H4 (cell line): Measurements from ENCODE around the gene SHISAL2A. TPM values are rescaled to one million over a fixed set of nuclear protein-coding genes. Genes with fewer than 3 reads are reported as not detected.

Experiments used
- DNase-seq: peaks from one replicate; pipeline ENCODE4 v3.0.0-alpha.2; 2015; ENCODE audit warnings: low spot score
- total RNA-seq: library from RNA; depleted of rRNA; stranded (reverse); fragments of >200 nt; shearing (Covaris generic); gene quantifications from 2 replicates; pipeline ENCODE4 v1.2.3, GENCODE V29; 2014; rRNA removed

SHISAL2A gene
- total RNA-seq, result not detected in 2 replicates

DNA sequence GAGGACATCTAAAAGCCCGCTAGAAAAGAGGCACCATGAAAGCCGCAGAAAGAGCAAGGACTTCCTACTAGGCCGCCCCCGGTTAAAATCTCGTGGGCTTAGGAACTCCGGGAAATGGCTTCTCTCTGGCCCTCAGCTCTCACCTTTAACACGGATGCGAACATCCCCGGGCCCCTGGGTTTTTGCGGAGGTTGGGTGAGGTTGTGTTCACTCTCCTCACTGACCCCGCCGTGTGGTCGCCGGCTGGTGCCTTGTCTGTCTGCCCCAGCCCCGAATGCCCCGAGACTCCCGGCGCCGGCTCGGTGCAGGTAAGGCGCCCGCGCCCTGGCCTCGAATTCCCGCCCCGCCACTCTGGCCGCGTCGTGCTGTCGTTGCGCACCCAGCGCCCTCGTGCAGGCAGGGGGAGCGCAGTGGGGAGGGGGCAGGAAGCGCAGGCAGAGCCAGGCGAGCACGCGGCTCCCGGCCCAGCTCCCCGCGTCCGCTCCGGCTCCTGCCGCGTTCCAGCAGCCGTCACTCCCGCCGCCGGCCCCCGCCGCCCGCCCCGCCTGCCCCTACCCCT lies at the start of gene SHISAL2A:
TSS of gene SHISAL2A (plus strand) at position 437 of the 559 bp plus-strand sequence. CDS start 326 bp downstream, outside the sequence.
- DNase-seq, result no peak

DNA sequence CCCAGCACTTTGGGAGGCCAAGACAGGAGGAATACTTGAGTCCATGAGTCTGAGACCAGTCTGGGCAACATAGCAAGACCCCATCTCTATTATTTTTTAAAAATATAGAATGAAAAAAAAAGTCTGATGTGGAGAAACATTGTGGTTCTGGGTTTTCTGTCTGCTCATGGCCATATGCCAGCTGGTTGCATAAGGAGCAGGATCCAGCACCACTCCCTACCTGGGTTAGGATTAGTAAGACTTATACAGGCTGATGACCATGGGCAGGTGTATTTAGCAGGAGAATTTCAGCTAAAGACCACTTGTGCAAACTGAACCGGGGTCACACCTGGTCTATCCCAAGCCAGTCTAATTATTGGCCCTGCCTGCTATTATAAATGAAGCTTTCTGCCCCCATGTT lies 47.5 kb upstream of the SHISAL2A start:
- no peak for DNase-seq

DNA sequence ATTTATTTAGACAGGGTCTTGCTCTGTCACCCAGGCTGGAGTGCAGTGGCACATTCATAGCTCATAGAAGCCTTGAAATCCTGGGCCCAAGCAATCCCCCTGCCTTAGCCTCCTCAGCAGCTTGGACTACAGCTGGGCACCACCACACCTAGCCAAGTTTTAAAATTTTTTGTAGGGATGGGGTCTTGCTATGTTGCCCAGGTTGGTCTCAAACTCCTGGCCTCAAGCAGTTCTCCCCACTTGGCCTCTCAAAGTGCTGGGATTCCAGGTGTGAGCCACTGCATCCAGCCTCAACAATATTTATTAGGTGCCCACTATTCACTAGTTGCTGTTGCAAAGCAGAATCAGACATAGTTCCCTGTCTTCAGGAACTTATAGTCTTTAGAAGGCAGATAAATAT lies 44.9 kb upstream of the SHISAL2A start:
- DNase-seq, result no peak

DNA sequence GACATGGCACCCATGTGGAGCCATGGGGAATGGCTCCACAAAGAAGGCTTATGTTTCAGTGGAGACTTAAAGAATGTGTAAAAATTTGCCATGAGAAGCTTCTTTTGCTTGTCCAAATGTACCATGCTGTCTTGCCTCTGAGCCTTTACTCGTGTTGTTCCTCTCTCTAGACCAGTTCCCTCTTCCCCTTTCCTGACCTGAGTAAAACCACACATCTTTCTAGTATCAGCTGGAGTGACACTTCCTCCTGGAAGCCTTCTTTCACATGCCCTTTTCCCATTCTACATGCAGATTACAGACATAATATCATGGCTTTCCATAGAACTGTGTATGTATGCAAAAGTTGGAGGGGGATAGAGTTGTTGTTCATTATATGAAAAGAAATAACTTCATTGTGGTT lies 44.4 kb upstream of the SHISAL2A start:
- DNase-seq, result no peak

DNA sequence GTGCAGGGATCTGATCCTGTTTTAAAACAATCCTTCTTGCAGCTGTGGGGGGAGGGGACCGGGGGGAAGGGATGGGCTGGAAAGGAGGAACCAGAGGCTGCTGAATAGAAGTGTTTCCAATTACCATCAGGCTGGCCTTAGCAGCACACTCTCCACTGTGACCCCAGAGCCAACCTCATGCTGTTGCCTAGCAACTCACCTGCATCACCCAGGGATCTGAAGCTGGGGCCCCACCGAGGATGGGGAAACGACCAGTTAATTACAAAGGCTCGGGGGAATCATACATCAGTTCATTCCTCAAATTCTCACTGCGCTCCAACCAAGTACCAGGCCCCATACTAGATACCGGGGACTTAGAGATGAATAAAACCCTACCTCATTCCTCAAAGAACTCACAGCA lies 42.7 kb upstream of the SHISAL2A start:
- no peak for DNase-seq

DNA sequence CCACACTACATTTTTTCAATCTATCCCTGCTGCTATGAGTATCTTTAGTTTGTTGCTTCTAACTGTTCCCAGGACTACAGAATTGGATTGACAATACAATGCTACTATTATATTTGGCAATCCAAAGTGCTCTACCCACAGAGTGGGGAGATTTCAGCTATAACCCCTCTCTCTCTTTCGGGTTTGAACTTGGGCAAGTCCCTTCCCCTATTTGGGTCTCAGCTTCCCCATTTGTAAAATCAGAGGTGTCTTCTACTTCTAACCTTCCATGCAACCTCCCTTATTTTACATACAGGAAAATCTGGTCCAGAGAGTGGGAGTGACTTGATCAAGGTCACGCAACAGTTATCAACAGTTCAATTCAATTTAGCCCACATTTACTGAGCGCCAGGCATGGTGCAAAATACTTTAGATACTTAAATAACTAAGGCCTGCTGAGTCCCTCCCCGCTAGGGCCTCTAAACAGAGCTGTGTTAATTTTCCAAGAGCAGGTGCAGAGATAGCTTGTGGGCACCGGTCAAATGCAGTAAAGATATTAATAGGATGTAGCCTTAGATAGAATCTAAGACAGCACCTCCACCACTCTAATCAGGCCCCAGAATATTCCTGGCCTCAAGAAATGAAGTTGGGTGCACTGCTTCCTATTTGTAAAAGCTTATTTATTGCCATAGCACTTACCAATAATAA lies 40.2 kb upstream of the SHISAL2A start:
- DNase-seq, result no peak

DNA sequence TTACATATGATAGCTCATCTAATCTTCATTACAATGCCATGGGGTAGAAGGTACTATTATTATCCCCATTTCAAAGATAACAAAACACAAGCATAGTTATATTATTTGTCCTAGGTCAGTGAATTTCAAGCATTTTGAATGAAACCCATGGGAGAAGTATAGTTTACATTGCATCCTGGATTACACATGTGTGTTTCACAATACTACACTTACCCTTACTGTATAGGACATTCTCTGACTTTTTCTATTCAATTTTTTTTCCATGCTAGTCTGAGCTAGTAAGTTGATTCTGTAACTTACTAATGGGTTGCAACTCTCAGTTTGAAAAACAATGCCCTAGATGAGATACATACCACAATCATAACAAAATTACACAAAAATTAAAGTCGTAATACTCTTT lies 39.5 kb upstream of the SHISAL2A start:
- DNase-seq, result no peak

DNA sequence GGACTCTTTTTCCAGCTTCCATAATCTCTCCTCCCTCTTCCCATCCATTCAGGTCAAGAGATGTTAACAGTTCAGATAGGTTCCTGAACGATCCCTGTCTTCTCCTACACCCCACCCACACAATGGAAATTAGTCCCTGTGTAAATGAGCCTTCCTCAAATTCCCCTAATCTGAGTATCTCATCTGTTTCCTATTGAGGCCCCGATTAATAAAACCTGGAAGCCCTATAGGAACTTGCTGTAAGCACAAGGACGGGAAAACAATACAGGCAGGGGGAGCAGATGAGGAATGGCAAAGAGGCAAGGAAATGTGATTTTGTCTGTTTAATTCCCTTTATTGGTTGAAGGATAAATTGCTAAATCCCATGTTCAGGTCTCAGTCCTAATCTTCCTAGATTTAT lies 37.9 kb upstream of the SHISAL2A start:
- no peak for DNase-seq

DNA sequence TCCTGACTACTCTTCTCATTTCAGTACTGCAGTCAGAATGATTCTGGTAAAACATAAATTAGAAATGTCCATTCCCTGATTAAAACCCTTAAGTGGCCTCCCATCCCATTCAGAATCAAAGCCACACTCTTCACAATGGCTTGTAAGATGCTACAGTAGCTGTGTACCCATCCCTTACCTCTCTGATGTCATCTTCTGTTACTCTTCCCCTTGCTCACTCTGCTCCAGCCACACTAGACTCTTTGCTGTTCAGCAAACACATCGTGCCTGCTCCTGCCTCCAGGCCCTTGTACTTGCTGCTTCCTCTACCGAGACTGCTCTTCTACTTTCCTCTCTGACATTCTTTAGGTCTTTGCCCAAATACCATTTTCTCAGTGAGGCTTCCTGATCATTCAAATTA lies 35.1 kb upstream of the SHISAL2A start:
- no peak for DNase-seq

DNA sequence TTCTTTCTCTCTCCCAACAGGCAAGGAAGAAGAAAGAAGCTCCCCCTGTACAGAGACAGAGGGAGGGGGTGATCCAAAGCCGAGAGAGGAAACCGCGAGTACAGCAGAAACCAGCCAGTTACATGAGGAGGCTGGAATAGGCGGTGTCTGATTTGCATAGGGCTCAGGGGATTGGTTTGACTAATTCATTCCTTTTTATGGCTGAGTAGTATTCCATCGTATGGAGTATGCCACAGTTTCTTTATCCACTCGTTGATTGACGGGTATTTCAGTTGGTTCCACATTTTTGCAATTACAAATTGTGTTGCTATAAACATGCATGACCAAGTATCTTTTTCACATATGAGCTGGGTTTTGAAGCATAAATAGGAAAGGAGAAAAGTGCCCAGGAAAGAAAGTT lies 34.2 kb upstream of the SHISAL2A start:
- DNase-seq, result no peak

DNA sequence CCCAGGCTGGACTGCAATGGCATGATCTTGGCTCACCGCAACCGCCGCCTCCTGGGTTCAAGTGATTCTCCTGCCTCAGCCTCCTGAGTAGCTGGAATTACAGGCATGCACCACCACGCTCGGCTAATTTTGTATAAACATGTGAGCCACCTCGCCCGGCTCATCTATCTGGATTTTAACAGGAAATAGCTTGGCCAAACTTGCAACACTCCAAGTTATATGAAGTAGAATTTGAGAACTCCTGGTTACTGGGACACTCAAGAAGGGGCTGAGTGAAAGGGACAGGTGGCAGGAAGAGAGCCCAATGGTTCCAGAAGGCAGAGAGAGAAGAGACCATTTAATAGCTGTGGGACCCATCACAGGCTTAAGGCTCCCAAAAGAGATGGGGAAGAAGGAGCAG lies 33.7 kb upstream of the SHISAL2A start:
- no peak for DNase-seq

DNA sequence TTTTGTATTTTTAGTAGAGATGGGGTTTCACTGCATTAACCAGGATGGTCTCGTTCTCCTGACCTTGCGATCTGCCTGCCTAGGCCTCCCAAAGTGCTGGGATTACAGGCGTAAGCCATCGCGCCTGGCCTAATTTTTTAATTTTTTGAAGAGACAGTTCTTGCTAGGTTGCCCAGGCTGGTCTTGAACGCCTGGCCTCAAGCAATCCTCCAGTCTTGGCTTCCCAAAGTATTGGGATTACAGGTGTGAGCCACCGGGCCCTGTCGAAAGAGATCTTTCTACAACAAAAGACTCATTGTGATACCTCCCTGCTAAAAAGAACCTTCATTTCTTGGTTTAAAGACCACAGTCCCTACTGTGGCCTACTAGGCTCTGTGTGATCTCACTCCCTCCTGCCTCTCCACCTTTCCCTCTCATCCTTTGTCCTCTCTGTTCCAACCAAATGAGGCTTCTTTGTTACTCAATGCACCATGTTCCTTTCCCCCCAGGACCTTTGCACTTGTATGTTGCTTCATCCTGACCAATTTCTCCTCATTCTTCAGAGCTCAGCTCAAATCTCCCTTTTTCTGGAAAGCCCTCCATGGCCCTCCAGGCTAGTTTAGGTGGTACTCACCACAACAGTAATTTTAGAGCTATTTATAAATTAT lies 32.3 kb upstream of the SHISAL2A start:
- no peak for DNase-seq

DNA sequence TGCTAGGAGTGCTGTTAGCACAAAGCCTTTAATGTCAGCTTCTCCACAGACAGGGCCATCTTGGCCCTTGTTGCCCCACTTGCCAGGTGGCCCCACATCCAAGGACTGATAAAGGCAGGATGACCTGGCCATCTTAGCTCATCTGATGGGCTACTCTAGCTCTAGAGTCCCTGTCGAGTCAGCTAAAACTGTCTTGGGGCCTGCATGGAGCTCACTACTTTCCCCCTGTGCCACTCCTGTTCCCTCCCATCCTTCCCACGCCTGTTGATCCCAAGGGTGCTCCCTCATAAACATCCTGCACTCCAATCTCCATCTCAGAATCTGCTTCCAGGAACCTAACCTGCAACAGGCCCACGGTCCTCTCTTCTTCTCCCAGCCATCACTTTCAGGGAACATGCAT lies 31.4 kb upstream of the SHISAL2A start:
- no peak for DNase-seq

DNA sequence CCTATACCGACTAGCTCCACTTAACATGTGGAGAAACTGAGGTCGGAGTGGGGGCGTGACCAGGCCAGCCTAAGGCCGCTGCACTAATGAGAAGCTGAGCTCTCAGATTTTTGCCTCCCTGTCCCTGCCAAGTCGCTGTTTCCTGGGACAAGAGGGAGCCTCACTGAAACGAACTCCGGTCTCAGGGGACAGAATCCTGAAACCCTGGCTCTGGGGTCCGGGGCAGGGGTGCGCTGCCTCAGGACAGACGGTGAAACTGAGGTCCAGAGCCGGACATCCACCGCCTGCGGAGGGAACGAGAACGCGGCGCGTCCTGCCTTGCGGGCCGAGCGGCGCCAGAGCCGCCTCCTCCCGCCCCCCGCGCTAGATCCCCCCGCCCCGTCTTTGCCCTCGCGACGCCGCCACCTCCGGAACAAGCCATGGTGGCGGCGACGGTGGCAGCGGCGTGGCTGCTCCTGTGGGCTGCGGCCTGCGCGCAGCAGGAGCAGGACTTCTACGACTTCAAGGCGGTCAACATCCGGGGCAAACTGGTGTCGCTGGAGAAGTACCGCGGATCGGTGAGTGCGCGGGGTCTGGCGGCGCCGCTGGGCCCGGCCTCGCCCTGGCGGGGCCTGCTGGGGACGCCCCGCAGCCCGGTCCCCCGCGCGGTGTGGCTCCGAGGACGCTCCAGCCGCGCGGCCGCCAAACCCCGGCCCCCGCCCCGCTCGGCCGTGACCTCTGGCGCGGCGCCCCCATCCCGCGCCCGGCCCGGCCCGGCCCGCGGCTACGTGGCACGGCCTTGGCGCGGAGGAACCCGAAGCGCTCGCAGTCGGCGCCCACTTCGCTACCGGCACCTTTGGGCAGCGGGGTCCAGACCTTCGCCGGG lies 30.7 kb upstream of the SHISAL2A start, which contains the start of gene GPX7:
TSS of gene GPX7 (plus strand) at position 381 of the 865 bp plus-strand sequence. CDS start at position 420, 39 bp downstream.
- DNase-seq, result no peak

DNA sequence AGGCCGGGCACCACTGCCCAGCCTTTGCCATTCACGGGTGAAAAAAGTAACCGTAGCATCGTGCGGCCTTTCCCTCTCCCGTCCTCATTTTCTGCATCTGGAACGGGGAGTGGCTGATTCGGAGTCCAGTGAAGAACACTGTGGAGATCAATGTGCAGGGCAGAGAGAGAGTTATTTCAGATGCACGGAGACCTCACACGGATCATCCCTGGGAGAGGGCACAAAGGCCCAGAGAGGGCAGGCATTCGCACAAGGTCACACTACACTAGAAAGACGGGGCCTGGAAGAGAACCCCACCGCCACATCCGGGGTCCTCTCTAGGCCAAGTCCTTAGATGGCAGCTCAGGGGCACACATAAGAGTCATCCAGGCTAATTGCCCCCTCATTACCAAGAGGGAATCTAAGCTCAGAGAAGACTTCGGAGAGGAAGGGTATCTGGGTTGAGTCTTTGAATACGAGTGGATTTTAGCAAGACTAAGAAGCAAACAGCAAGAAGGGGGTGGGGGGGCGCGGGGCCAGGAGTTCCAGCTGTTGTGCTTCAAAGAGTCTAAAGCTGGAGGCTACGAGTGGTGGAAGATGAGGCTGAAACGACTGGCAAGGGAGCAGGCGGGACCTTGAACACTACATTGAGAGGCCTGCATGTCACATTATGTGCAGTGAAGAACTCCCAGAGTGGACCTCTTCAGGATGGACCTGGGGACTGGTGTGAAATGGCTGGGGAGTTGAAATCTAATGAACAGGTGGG lies 29.9 kb upstream of the SHISAL2A start:
- no peak for DNase-seq

DNA sequence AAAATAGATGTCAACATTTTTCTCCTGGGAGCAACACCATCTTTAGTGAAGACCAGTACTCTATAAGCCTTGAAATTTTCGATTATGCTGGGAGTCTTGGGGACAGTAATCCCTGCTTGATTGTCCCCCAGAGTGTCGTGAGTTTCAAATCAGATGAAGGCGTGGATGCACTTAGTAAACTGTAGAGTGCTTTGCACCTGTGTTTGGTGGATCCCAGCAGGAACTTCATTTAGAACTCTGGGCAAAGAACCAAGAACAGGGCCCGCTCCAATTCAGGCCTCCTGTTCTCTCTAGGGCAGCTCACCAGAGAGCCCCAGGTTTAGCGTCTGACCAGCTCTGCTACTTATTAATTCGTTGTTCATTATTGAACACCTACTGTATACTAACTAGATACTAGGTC lies 29.3 kb upstream of the SHISAL2A start:
- DNase-seq, result no peak

DNA sequence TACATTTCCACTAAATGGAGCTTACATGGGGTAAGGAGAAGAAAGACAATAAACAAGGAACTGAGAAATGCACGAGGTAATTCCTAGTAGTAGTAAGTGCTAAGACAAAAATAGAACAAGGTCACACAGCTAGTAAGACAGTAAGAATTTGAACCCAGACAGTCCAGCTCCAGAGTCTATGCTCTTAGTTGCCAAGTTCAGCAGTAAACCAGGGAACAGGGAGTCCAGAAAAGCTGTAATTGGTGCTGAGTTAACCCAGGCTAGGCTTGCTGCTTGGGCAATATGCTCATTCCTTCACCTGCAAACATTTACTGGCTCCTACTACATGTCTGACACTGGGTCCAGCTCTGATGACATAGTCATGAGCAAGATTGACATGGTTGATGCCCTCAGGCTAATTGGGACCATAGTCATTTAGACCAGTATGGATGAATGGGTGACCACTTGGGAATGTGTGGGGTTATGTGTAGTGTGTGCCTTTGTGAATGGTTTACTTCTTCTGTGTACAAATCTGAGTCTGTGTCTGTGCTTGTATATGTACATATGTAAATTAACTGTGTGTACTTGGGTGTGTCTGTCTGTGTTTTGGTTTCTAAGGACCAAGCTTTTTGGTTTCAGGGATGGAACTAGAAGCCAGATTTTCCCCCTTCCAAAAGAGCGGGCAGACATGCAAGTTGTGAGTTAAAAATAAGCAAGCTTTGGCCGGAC lies 28.8 kb upstream of the SHISAL2A start:
- no peak for DNase-seq

DNA sequence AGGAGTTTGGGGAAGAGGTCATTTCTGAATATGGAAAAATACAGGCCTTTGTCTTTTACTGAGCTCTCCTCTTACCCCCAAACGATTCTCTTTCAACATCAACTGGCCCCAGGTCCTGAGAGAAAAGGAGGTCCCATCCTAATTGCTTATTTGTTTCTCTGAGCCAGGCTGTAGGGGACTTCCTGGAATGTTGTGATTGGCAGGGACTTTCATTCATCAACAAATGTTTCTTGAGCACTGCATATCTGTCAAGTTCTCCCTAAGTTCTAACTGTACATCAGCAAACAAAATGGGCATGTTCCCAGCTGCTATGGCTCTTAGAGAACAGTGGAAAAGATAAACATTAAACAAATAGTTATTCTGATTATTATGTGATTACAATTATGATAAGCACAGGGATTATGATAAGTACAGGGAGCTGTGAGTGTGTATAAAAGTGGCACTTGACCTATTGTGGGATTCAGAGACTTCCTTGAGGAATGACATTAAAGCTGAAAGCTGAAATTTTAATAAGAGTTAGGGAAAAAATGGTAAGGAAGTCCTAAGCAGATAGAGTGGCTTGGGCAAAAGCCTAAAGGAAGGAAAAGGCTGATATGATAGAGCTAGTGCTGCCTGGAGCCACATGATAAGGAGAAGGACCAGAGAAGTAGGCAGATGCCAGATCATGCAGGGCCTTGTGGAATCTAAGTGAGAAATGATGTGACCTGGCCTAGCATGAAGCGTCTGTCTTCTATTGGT lies 19.2 kb upstream of the SHISAL2A start:
- DNase-seq, result no peak

DNA sequence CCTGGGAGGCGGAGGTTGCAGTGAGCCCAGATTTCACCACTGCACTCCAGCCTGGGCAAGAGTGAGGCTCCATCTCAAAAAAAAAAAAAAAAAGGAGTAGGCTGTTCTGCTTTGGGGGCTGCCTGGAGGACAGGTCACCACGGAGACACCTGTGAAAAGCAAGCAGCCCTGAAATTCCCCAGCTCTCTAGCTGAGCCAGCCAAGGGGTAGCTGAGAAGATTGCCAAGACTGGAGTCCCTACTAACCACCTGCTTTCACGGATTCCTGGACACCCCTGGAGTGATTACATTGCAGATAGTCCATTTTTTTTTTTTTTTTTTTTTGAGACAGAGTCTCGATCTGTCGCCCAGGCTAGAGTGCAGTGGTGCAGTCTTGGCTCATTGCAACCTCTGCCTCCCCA lies 18.3 kb upstream of the SHISAL2A start:
- DNase-seq, result no peak

DNA sequence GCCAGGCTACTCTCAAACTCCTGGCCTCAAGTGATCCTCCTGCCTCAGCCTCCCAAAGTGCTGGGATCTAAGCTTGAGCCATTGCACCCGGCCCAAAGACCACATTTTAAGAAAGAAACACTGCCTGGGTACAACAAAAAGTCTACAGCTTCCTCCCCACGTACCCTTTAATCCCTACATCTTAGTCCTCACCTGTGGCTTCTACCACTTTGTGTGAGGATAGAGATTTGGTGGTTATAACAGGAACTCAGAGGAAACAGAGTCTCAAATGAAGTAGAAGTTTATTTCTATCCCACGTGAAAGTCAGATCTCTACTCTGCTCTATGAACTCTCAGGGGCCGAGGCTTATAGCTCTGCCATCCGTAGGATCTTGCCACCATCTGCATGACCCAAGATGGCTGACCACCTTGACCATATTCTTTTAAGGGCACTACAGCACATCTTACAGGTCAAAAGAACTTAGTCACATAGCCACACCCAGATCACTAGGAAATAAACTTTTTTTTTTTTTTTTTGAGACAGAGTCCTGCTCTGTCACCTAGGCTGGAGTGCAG lies 17.4 kb upstream of the SHISAL2A start:
- no peak for DNase-seq
